Measurements from ENCODE around the gene KPNA6. TPM values are rescaled to one million over a fixed set of nuclear protein-coding genes. Genes with fewer than 3 reads are reported as not detected.
A peak's percentile ranks its signal among the peaks of the same experiment; 100 is the strongest.

KPNA6 gene
- polyA plus RNA-seq, 3 donors = 11.0 to 26.7 (median 20.2) TPM

GRCh38 chr1:32137111-32137510 is 29.3 kb downstream of the KPNA6 start:
- Histone ChIP-seq H3K36me3 (replicated peaks in 1 of 2; ENCODE audit: control insufficient read depth in 1 of 2, insufficient read depth in 2 of 2, low read length in 2 of 2) (peaks cover 0 to 8% of the 10 kb centered on the region in 2 donors), H3K79me2 (ENCODE audit: insufficient read depth, low read length) (peaks cover 94% of the 10 kb centered on the region), H3K4me2 (replicated peaks; ENCODE audit: extremely low read depth, low read length, poor library complexity, severe bottlenecking) (no peak overlapping the region), H3K27ac (ENCODE audit: low read depth in 1 of 2, low read length in 2 of 2) (no peak overlapping the region), H3K27me3 (ENCODE audit: control insufficient read depth in 2 of 2, insufficient read depth in 2 of 2, low read length in 2 of 2) (no peaks in the 10 kb centered on the region), H3K9ac (ENCODE audit: insufficient read depth, low read length, poor library complexity, severe bottlenecking) (no peak overlapping the region), H4K20me1 (ENCODE audit: insufficient read depth, low read length) (peaks cover 89% of the 10 kb centered on the region), H2AFZ (ENCODE audit: insufficient read depth, low read depth, low read length, poor library complexity, severe bottlenecking) (no peak overlapping the region), H3K4me3 (replicated peaks in 1 of 3; ENCODE audit: low read depth in 2 of 3, low read length in 3 of 3) (no peak overlapping the region), H3K9me3 (replicated peaks in 1 of 2; ENCODE audit: control insufficient read depth in 1 of 2, insufficient read depth in 1 of 2, low read length in 2 of 2) (no peaks in the 10 kb centered on the region), H3K4me1 (ENCODE audit: control insufficient read depth in 1 of 2, insufficient read depth in 2 of 2, low read length in 2 of 2) (no peaks in the 10 kb centered on the region)
- 100% methylated on average over 2 of the region's 5 CpGs for WGBS (ENCODE audit: insufficient coverage)
- Mint-ChIP-seq H3K27me3 (ENCODE audit: low read depth in 3 of 3) (no peaks in the 10 kb centered on the region), H3K4me1 (peaks cover 9% of the 10 kb centered on the region), H3K4me3 (no peak overlapping the region), H3K27ac (peak overlapping the region in 1 of 7 donors; percentile 46), H3K9me3 (no peaks in the 10 kb centered on the region), H3K36me3 (peaks cover 6 to 48% of the 10 kb centered on the region in 2 donors)
- TF ChIP-seq CTCF (IDR thresholded peaks at IDR 0.05) = no peak
- intact Hi-C loops (cut with micrococcal nuclease) = no loop called here
- DNase-seq = no peak

GRCh38 chr1:32138965-32139364 is 31.1 kb downstream of the KPNA6 start:
- Histone ChIP-seq H3K27me3 (ENCODE audit: control insufficient read depth in 2 of 2, insufficient read depth in 2 of 2, low read length in 2 of 2) (no peaks in the 10 kb centered on the region), H2AFZ (ENCODE audit: insufficient read depth, low read depth, low read length, poor library complexity, severe bottlenecking) (no peak overlapping the region), H3K4me1 (ENCODE audit: control insufficient read depth in 1 of 2, insufficient read depth in 2 of 2, low read length in 2 of 2) (no peaks in the 10 kb centered on the region), H3K36me3 (replicated peaks in 1 of 2; ENCODE audit: control insufficient read depth in 1 of 2, insufficient read depth in 2 of 2, low read length in 2 of 2) (peaks cover 0 to 13% of the 10 kb centered on the region in 2 donors), H4K20me1 (ENCODE audit: insufficient read depth, low read length) (peaks cover 95% of the 10 kb centered on the region), H3K27ac (ENCODE audit: low read depth in 1 of 2, low read length in 2 of 2) (no peak overlapping the region), H3K79me2 (ENCODE audit: insufficient read depth, low read length) (peaks cover 95% of the 10 kb centered on the region), H3K4me3 (replicated peaks in 1 of 3; ENCODE audit: low read depth in 2 of 3, low read length in 3 of 3) (no peak overlapping the region), H3K9ac (ENCODE audit: insufficient read depth, low read length, poor library complexity, severe bottlenecking) (no peak overlapping the region), H3K9me3 (replicated peaks in 1 of 2; ENCODE audit: control insufficient read depth in 1 of 2, insufficient read depth in 1 of 2, low read length in 2 of 2) (no peaks in the 10 kb centered on the region), H3K4me2 (replicated peaks; ENCODE audit: extremely low read depth, low read length, poor library complexity, severe bottlenecking) (no peak overlapping the region)
- Mint-ChIP-seq H3K27me3 (ENCODE audit: low read depth in 3 of 3) (no peaks in the 10 kb centered on the region), H3K27ac (peak overlapping the region in 3 of 7 donors; percentile 2 to 64 (median 29)), H3K9me3 (no peaks in the 10 kb centered on the region), H3K4me3 (no peak overlapping the region), H3K4me1 (peaks cover 9% of the 10 kb centered on the region), H3K36me3 (peaks cover 4 to 38% of the 10 kb centered on the region in 2 donors)
- no CpG with 5 or more reads among the region's 5 CpGs for WGBS (ENCODE audit: insufficient coverage)
- no peak for DNase-seq
- TF ChIP-seq CTCF (IDR thresholded peaks at IDR 0.05) = no peak
- intact Hi-C loops (cut with micrococcal nuclease) = no loop called here
